GM04503 (cell line): ENCODE measurements around the gene MEF2C.

ENCODE experiments used
- DNase-seq: peaks from one replicate; pipeline ENCODE4 v3.0.0-alpha.2; 2012; ENCODE audit warnings: low read depth

MEF2C gene

GRCh38 chr5:88826646-88827585, 56.1 kb downstream of the MEF2C start:
- DNase-seq, result no peak

GRCh38 chr5:88825584-88826315, 57.2 kb downstream of the MEF2C start:
- no peak for DNase-seq

GRCh38 chr5:88824892-88825583, 57.9 kb downstream of the MEF2C start:
- peak; percentile 44 for DNase-seq

GRCh38 chr5:88824141-88824540, 58.8 kb downstream of the MEF2C start:
- DNase-seq, result no peak

- DNase-seq, result no peak
Observed at GRCh38 chr5:88823201-88823600, 59.8 kb downstream of the MEF2C start.

GRCh38 chr5:88821161-88821560, 61.8 kb downstream of the MEF2C start:
- DNase-seq, result no peak

- DNase-seq, result no peak
Observed at GRCh38 chr5:88820581-88820980, 62.4 kb downstream of the MEF2C start.

GRCh38 chr5:88819301-88819999, 63.5 kb downstream of the MEF2C start:
- no peak for DNase-seq

- DNase-seq, result no peak
Observed at GRCh38 chr5:88818296-88818695, 64.7 kb downstream of the MEF2C start.

GRCh38 chr5:88816195-88816594, 66.8 kb downstream of the MEF2C start:
- DNase-seq, result no peak

- no peak for DNase-seq
Observed at GRCh38 chr5:88815050-88815789, 67.8 kb downstream of the MEF2C start.

GRCh38 chr5:88813805-88814575, 69.0 kb downstream of the MEF2C start:
- DNase-seq, result no peak

GRCh38 chr5:88813244-88813643, 69.7 kb downstream of the MEF2C start:
- no peak for DNase-seq

- DNase-seq, result no peak
Observed at GRCh38 chr5:88808153-88808552, 74.8 kb downstream of the MEF2C start.

GRCh38 chr5:88807327-88807726, 75.7 kb downstream of the MEF2C start:
- no peak for DNase-seq

- no peak for DNase-seq
Observed at GRCh38 chr5:88806338-88806737, 76.6 kb downstream of the MEF2C start.

GRCh38 chr5:88805151-88805784, 77.7 kb downstream of the MEF2C start:
- DNase-seq, result no peak

- no peak for DNase-seq
Observed at GRCh38 chr5:88804444-88804843, 78.5 kb downstream of the MEF2C start.

- no peak for DNase-seq
Observed at GRCh38 chr5:88803309-88803708, 79.7 kb downstream of the MEF2C start.

GRCh38 chr5:88799938-88800535, 82.9 kb downstream of the MEF2C start:
- no peak for DNase-seq
